ENCODE results near the gene FAS. TPM values are rescaled to one million over a fixed set of nuclear protein-coding genes. Genes with fewer than 3 reads are reported as not detected.

The FAS gene
- total and polyA plus RNA-seq, 4 experiments from 2014 or later: 42.4 to 80.6 (median 47.4) TPM

- ChIA-PET CTCF (ENCODE audit: partially characterized antibody) (interaction anchor here (1.0 to 1.6 kb wide), 4 partner anchors 9 to 44 kb away, joined by 3 to 6 read pairs (median 6); partner anchors contain the start of gene FAS), POLR2A (ENCODE audit: partially characterized antibody) (interaction anchor here (5.8 kb wide), 1 partner anchor 12 kb away, joined by 44 read pairs; the partner anchor contains the start of gene FAS)
- no peak overlapping the region for H3K27ac ChIP-seq (ENCODE audit: low read depth, low read length)
- DNase-seq: no peak
- no peaks in the 10 kb centered on the region for H3K27me3 Mint-ChIP-seq
- H3K4me3 Mint-ChIP-seq: no peak overlapping the region
- H3K4me3 ChIP-seq (ENCODE audit: low read length in 2 of 2): no peak overlapping the region
- H3K36me3 Mint-ChIP-seq: peaks cover 0 to 2% of the 10 kb centered on the region in 2 donors
- H3K9me3 Mint-ChIP-seq: no peaks in the 10 kb centered on the region
- no peak overlapping the region for H3K27ac Mint-ChIP-seq
- H3K27me3 ChIP-seq (ENCODE audit: insufficient read depth, low read length): no peaks in the 10 kb centered on the region
- H3K4me1 ChIP-seq (ENCODE audit: insufficient read depth, low read length): peaks cover 20% of the 10 kb centered on the region
- no peaks in the 10 kb centered on the region for H3K36me3 ChIP-seq (ENCODE audit: insufficient read depth, low read length)
- H3K4me1 Mint-ChIP-seq: peaks cover 17 to 36% (median 22%) of the 10 kb centered on the region in 4 donors
- intact Hi-C loops (cut with micrococcal nuclease): no loop called here
- no peaks in the 10 kb centered on the region for H3K9me3 ChIP-seq (ENCODE audit: control insufficient read depth in 1 of 2, low read length in 2 of 2)
These were observed 12.1 kb upstream of the FAS start for GRCh38 chr10:88978463-88978862.

- ChIA-PET POLR2A (ENCODE audit: partially characterized antibody) (interaction anchor here (5.8 kb wide), 1 partner anchor 12 kb away, joined by 44 read pairs; the partner anchor contains the start of gene FAS), CTCF (ENCODE audit: partially characterized antibody) (interaction anchor here (1.1 to 1.6 kb wide), 3 partner anchors 8 to 45 kb away, joined by 5 to 6 read pairs (median 6); partner anchors contain the start of gene FAS)
- Histone ChIP-seq H3K4me3 (ENCODE audit: low read length in 2 of 2) (no peak overlapping the region), H3K9me3 (ENCODE audit: control insufficient read depth in 1 of 2, low read length in 2 of 2) (no peaks in the 10 kb centered on the region), H3K36me3 (ENCODE audit: insufficient read depth, low read length) (no peaks in the 10 kb centered on the region), H3K27me3 (ENCODE audit: insufficient read depth, low read length) (no peaks in the 10 kb centered on the region), H3K4me1 (ENCODE audit: insufficient read depth, low read length) (peaks cover 27% of the 10 kb centered on the region), H3K27ac (ENCODE audit: low read depth, low read length) (no peak overlapping the region)
- Mint-ChIP-seq H3K36me3 (peaks cover 0 to 2% of the 10 kb centered on the region in 2 donors), H3K27me3 (no peaks in the 10 kb centered on the region), H3K9me3 (no peaks in the 10 kb centered on the region), H3K4me1 (peaks cover 21 to 40% (median 27%) of the 10 kb centered on the region in 4 donors), H3K4me3 (peak overlapping the region in 3 of 8 donors; percentile 17 to 57 (median 57)), H3K27ac (peak overlapping the region in 3 of 7 donors; percentile 12 to 60 (median 32))
- intact Hi-C loops (cut with micrococcal nuclease): no loop called here
- DNase-seq: no peak
These were observed 11.4 kb upstream of the FAS start for GRCh38 chr10:88979153-88979562.

GRCh38 chr10:88979603-88980002 is 11.0 kb upstream of the FAS start:
- Mint-ChIP-seq H3K4me1 (peaks cover 25 to 40% (median 31%) of the 10 kb centered on the region in 4 donors), H3K27me3 (no peaks in the 10 kb centered on the region), H3K9me3 (no peaks in the 10 kb centered on the region), H3K36me3 (peaks cover 0 to 2% of the 10 kb centered on the region in 2 donors), H3K4me3 (no peak overlapping the region), H3K27ac (peak overlapping the region in 1 of 7 donors; percentile 60)
- no peaks in the 10 kb centered on the region for H3K9me3 ChIP-seq (ENCODE audit: control insufficient read depth in 1 of 2, low read length in 2 of 2)
- H3K27me3 ChIP-seq (ENCODE audit: insufficient read depth, low read length): no peaks in the 10 kb centered on the region
- no peak for DNase-seq
- H3K36me3 ChIP-seq (ENCODE audit: insufficient read depth, low read length): no peaks in the 10 kb centered on the region
- CTCF ChIA-PET (ENCODE audit: partially characterized antibody): interaction anchor here (1.1 to 1.4 kb wide), 5 partner anchors 8 to 50 kb away, joined by 4 to 6 read pairs (median 4); partner anchors contain the start of gene FAS
- no peak overlapping the region for H3K4me3 ChIP-seq (ENCODE audit: low read length in 2 of 2)
- POLR2A ChIA-PET (ENCODE audit: partially characterized antibody): interaction anchor here (5.8 kb wide), 1 partner anchor 11 kb away, joined by 44 read pairs; the partner anchor contains the start of gene FAS
- H3K27ac ChIP-seq (ENCODE audit: low read depth, low read length): no peak overlapping the region
- intact Hi-C loops (cut with micrococcal nuclease): no loop called here
- H3K4me1 ChIP-seq (ENCODE audit: insufficient read depth, low read length): peaks cover 29% of the 10 kb centered on the region

- POLR2A ChIA-PET (ENCODE audit: partially characterized antibody): interaction anchor here (5.8 kb wide), 1 partner anchor 11 kb away, joined by 44 read pairs; the partner anchor contains the start of gene FAS
- H3K27ac ChIP-seq (ENCODE audit: low read depth, low read length): no peak overlapping the region
- Mint-ChIP-seq H3K4me3 (no peak overlapping the region), H3K36me3 (no peaks in the 10 kb centered on the region), H3K4me1 (peaks cover 24 to 38% (median 28%) of the 10 kb centered on the region in 4 donors), H3K27me3 (no peaks in the 10 kb centered on the region), H3K9me3 (no peaks in the 10 kb centered on the region), H3K27ac (peak overlapping the region in 3 of 7 donors; percentile 43 to 89 (median 67))
- peaks cover 28% of the 10 kb centered on the region for H3K4me1 ChIP-seq (ENCODE audit: insufficient read depth, low read length)
- H3K9me3 ChIP-seq (ENCODE audit: control insufficient read depth in 1 of 2, low read length in 2 of 2): no peaks in the 10 kb centered on the region
- no peaks in the 10 kb centered on the region for H3K27me3 ChIP-seq (ENCODE audit: insufficient read depth, low read length)
- intact Hi-C loops (cut with micrococcal nuclease): no loop called here
- no peaks in the 10 kb centered on the region for H3K36me3 ChIP-seq (ENCODE audit: insufficient read depth, low read length)
- CTCF ChIA-PET (ENCODE audit: partially characterized antibody): interaction anchor here (1.2 to 3.5 kb wide), 4 partner anchors 10 to 144 kb away, joined by 4 to 11 read pairs (median 4); partner anchors contain the start of gene FAS
- DNase-seq: no peak
- no peak overlapping the region for H3K4me3 ChIP-seq (ENCODE audit: low read length in 2 of 2)
These were observed 10.4 kb upstream of the FAS start for GRCh38 chr10:88980247-88980646.

- intact Hi-C loops (cut with micrococcal nuclease): no loop called here
- H3K27ac Mint-ChIP-seq: peak overlapping the region in 2 of 7 donors; percentile 64 to 82
- H3K36me3 Mint-ChIP-seq: no peaks in the 10 kb centered on the region
- ChIA-PET CTCF (ENCODE audit: partially characterized antibody) (interaction anchor here (1.2 to 3.5 kb wide), 4 partner anchors 9 to 145 kb away, joined by 4 to 11 read pairs (median 4); partner anchors contain the start of gene FAS), POLR2A (ENCODE audit: partially characterized antibody) (interaction anchor here (0.6 to 5.8 kb wide), 2 partner anchors 10 to 56 kb away, joined by 4 to 44 read pairs; partner anchors contain the start of gene FAS)
- peaks cover 21 to 37% (median 27%) of the 10 kb centered on the region in 4 donors for H3K4me1 Mint-ChIP-seq
- H3K27me3 Mint-ChIP-seq: no peaks in the 10 kb centered on the region
- H3K27me3 ChIP-seq (ENCODE audit: insufficient read depth, low read length): no peaks in the 10 kb centered on the region
- H3K9me3 ChIP-seq (ENCODE audit: control insufficient read depth in 1 of 2, low read length in 2 of 2): no peaks in the 10 kb centered on the region
- H3K36me3 ChIP-seq (ENCODE audit: insufficient read depth, low read length): no peaks in the 10 kb centered on the region
- no peak overlapping the region for H3K4me3 Mint-ChIP-seq
- DNase-seq: no peak
- H3K4me3 ChIP-seq (ENCODE audit: low read length in 2 of 2): no peak overlapping the region
- H3K9me3 Mint-ChIP-seq: peaks cover 0 to 2% (median 0%) of the 10 kb centered on the region in 8 donors
- H3K4me1 ChIP-seq (ENCODE audit: insufficient read depth, low read length): peaks cover 23% of the 10 kb centered on the region
- no peak overlapping the region for H3K27ac ChIP-seq (ENCODE audit: low read depth, low read length)
These were observed 9.8 kb upstream of the FAS start for GRCh38 chr10:88980800-88981199.

- H3K27me3 ChIP-seq (ENCODE audit: insufficient read depth, low read length): no peaks in the 10 kb centered on the region
- peaks cover 0 to 1% of the 10 kb centered on the region in 2 donors for H3K36me3 Mint-ChIP-seq
- no peaks in the 10 kb centered on the region for H3K9me3 ChIP-seq (ENCODE audit: control insufficient read depth in 1 of 2, low read length in 2 of 2)
- intact Hi-C loops (cut with micrococcal nuclease): no loop called here
- H3K4me3 Mint-ChIP-seq: no peak overlapping the region
- peaks cover 23% of the 10 kb centered on the region for H3K4me1 ChIP-seq (ENCODE audit: insufficient read depth, low read length)
- H3K4me3 ChIP-seq (ENCODE audit: low read length in 2 of 2): no peak overlapping the region
- CTCF ChIA-PET (ENCODE audit: partially characterized antibody): interaction anchor here (1.3 to 3.5 kb wide), 2 partner anchors 15 to 145 kb away, joined by 6 to 11 read pairs; no protein-coding TSS in a partner anchor
- H3K36me3 ChIP-seq (ENCODE audit: insufficient read depth, low read length): no peaks in the 10 kb centered on the region
- no peak overlapping the region for H3K27ac ChIP-seq (ENCODE audit: low read depth, low read length)
- H3K9me3 Mint-ChIP-seq: peaks cover 0 to 4% (median 2%) of the 10 kb centered on the region in 8 donors
- POLR2A ChIA-PET (ENCODE audit: partially characterized antibody): interaction anchor here (0.6 to 5.8 kb wide), 2 partner anchors 9 to 56 kb away, joined by 4 to 44 read pairs; partner anchors contain the start of gene FAS
- no peaks in the 10 kb centered on the region for H3K27me3 Mint-ChIP-seq
- H3K27ac Mint-ChIP-seq: no peak overlapping the region
- DNase-seq: no peak
- peaks cover 21 to 34% (median 28%) of the 10 kb centered on the region in 4 donors for H3K4me1 Mint-ChIP-seq
These were observed 9.2 kb upstream of the FAS start for GRCh38 chr10:88981435-88981834.

GRCh38 chr10:88982366-88982765 is 8.2 kb upstream of the FAS start:
- Mint-ChIP-seq H3K36me3 (peaks cover 0 to 2% of the 10 kb centered on the region in 2 donors), H3K4me3 (no peak overlapping the region), H3K27ac (peak overlapping the region in 3 of 7 donors; percentile 5 to 44 (median 10)), H3K9me3 (peaks cover 0 to 9% (median 4%) of the 10 kb centered on the region in 8 donors), H3K4me1 (peaks cover 25 to 39% (median 32%) of the 10 kb centered on the region in 4 donors), H3K27me3 (no peaks in the 10 kb centered on the region)
- no peaks in the 10 kb centered on the region for H3K9me3 ChIP-seq (ENCODE audit: control insufficient read depth in 1 of 2, low read length in 2 of 2)
- no peak for DNase-seq
- H3K36me3 ChIP-seq (ENCODE audit: insufficient read depth, low read length): no peaks in the 10 kb centered on the region
- H3K4me1 ChIP-seq (ENCODE audit: insufficient read depth, low read length): peaks cover 33% of the 10 kb centered on the region
- POLR2A ChIA-PET (ENCODE audit: partially characterized antibody): interaction anchor here (0.7 to 5.8 kb wide), 4 partner anchors 9 to 19 kb away, joined by 3 to 44 read pairs (median 4); partner anchors contain the start of gene FAS
- H3K27ac ChIP-seq (ENCODE audit: low read depth, low read length): no peak overlapping the region
- no peaks in the 10 kb centered on the region for H3K27me3 ChIP-seq (ENCODE audit: insufficient read depth, low read length)
- intact Hi-C loops (cut with micrococcal nuclease): no loop called here
- H3K4me3 ChIP-seq (ENCODE audit: low read length in 2 of 2): no peak overlapping the region
- CTCF ChIA-PET (ENCODE audit: partially characterized antibody): interaction anchor here (1.2 to 3.5 kb wide), 6 partner anchors 14 to 146 kb away, joined by 3 to 11 read pairs (median 6); no protein-coding TSS in a partner anchor

Measured in CD4-positive, alpha-beta memory T cell (primary cell).